K562 (cell line): ENCODE results near the gene TULP1. TPM values are rescaled to one million over a fixed set of nuclear protein-coding genes. Genes with fewer than 3 reads are reported as not detected.
A peak's percentile ranks its signal among the peaks of the same experiment; 100 is the strongest.

Experiments used
- ATAC-seq: fragments of 200-7000 bp; cut with Tn5 transposase; 3 replicates; pipeline ENCODE4 v1.9.1; 2020; ENCODE audit warnings: moderate library complexity
- Bru-seq: library from RNA; stranded (reverse); fragments of 400-500 nt; gene quantifications from one replicate; lab custom pipeline; 2021; lab: Mats Ljungman, UMichigan
- BruChase-seq, 2 experiments: library from RNA; stranded (reverse); fragments of 400-500 nt; gene quantifications; one replicate each; lab custom pipeline; 2021; lab: Mats Ljungman, UMichigan
- BruUV-seq: library from RNA; stranded (reverse); fragments of 400-500 nt; replicated peaks from 2 replicates; lab custom pipeline; 2021; lab: Mats Ljungman, UMichigan
- CTCF ChIA-PET: fragments of 300-600 bp; formaldehyde crosslinking; extraction: SDS; loops from one replicate; lab custom pipeline; 2021; ENCODE audit warnings: low intra/inter-chr PET ratio; lab: Yijun Ruan, JAX
- POLR2A ChIA-PET: fragments of 300-600, 350-650 bp; sonication (Branson Sonifier 250); formaldehyde crosslinking; extraction: SDS; loops from one replicate; lab custom pipeline; 2021; ENCODE audit warnings: antibody characterized with exemption, inconsistent platforms; lab: Yijun Ruan, JAX
- DNase-seq, 4 experiments: peaks; one replicate each; pipeline versions ENCODE4 v3.0.0 to v3.0.0-alpha.2; 2011 to 2018; ENCODE audit warnings: low spot score in 3 of 4, mixed read lengths in 3 of 4; ENCODE audit errors: extremely low read depth in 1 of 4
- FAIRE-seq: peaks from 2 replicates; lab custom pipeline; 2011; peaks lifted over from hg19 to GRCh38; lab: Jason Lieb, UNC
- H2AFZ ChIP-seq: 2 replicates; pipeline ENCODE4 v1.6.0; 2011; ENCODE audit warnings: low read depth, low read length, control low read depth, inconsistent platforms
- H3K27ac ChIP-seq: fragments of 200-600 bp; 3 replicates; pipeline ENCODE4 v1.8.0; 2011; ENCODE audit warnings: low read depth, mild to moderate bottlenecking, control low read depth, inconsistent platforms, low read length, moderate library complexity, mixed read lengths; ENCODE audit errors: extremely low read depth
- H3K27me3 ChIP-seq, 2 experiments: fragments of 300-600 bp in 1 of 2; 2 replicates in 1 of 2; 3 replicates in 1 of 2; pipeline versions ENCODE4 v1.6.0 to v1.8.0; 2011; ENCODE audit warnings: inconsistent platforms in 2 of 2, low read length in 2 of 2, mild to moderate bottlenecking in 1 of 2, mixed read lengths in 1 of 2, moderate library complexity in 1 of 2; ENCODE audit not compliant: control insufficient read depth in 2 of 2, insufficient read depth in 2 of 2
- H3K36me3 ChIP-seq: fragments of 300-600 bp; 3 replicates; pipeline ENCODE4 v1.8.0; 2011; ENCODE audit warnings: mild to moderate bottlenecking, low read length, inconsistent platforms; ENCODE audit not compliant: control insufficient read depth, insufficient read depth
- H3K4me1 ChIP-seq, 2 experiments: fragments of 200-600 bp in 1 of 2; replicated peaks in 1 of 2; 2 replicates in 1 of 2; 3 replicates in 1 of 2; pipeline versions ENCODE4 v1.5.1 to v1.8.0; 2011; ENCODE audit warnings: inconsistent platforms in 2 of 2, low read length in 2 of 2, mild to moderate bottlenecking in 1 of 2, mixed read lengths in 1 of 2, moderate library complexity in 1 of 2; ENCODE audit not compliant: control insufficient read depth in 2 of 2, insufficient read depth in 2 of 2
- H3K4me2 ChIP-seq: 2 replicates; pipeline ENCODE4 v1.6.1; 2011; ENCODE audit warnings: low read length, control low read depth, inconsistent platforms, mixed read lengths; ENCODE audit not compliant: insufficient read depth
- H3K4me3 ChIP-seq: fragments of 200-600 bp; sonication (generic), shearing (Covaris generic); 2 replicates; pipeline ENCODE4 v1.5.1; 2016; ENCODE audit warnings: control low read depth, inconsistent platforms
- H3K79me2 ChIP-seq: fragments of 200-600 bp; 3 replicates; pipeline ENCODE4 v1.8.0; 2011; ENCODE audit warnings: low read length, inconsistent platforms; ENCODE audit not compliant: control insufficient read depth, insufficient read depth
- H3K9ac ChIP-seq, 2 experiments: 2 replicates each; pipeline versions ENCODE4 v1.6.0 to v1.6.1; 2011; ENCODE audit warnings: low read depth in 2 of 2, low read length in 2 of 2, control low read depth in 1 of 2, inconsistent platforms in 1 of 2, mild to moderate bottlenecking in 1 of 2, mixed read lengths in 1 of 2; ENCODE audit not compliant: insufficient read depth in 1 of 2
- H3K9me1 ChIP-seq: one replicate; pipeline ENCODE4 v1.6.0; 2011; ENCODE audit warnings: inconsistent platforms, mild to moderate bottlenecking, low read length, moderate library complexity; ENCODE audit not compliant: control insufficient read depth, insufficient read depth
- H3K9me3 ChIP-seq: replicated peaks from 2 replicates; pipeline ENCODE4 v1.5.1; 2011; ENCODE audit warnings: low read depth, low read length, inconsistent platforms; ENCODE audit not compliant: control insufficient read depth, insufficient read depth
- H4K20me1 ChIP-seq: replicated peaks from 2 replicates; pipeline ENCODE4 v1.6.1; 2011; ENCODE audit warnings: low read length, inconsistent platforms, mixed read lengths; ENCODE audit not compliant: control insufficient read depth, insufficient read depth
- E2F5 ChIP-seq: sonication (generic); formaldehyde crosslinking; IDR thresholded peaks from 2 replicates; pipeline ENCODE4 v1.8.0; 2022; ENCODE audit warnings: mild to moderate bottlenecking, missing genetic modification reagents
- FOXJ2 ChIP-seq: fragments of 200-800 bp; sonication (Bioruptor generic); IDR thresholded peaks from 2 replicates; pipeline ENCODE4 v1.6.1; 2016; ENCODE audit warnings: missing genetic modification characterization, missing compliant biosample characterization
- FOXM1 ChIP-seq, 2 experiments: fragments of 450-650 bp in 1 of 2; sonication (generic) in 1 of 2; formaldehyde crosslinking in 1 of 2; IDR thresholded peaks; 2 replicates each; pipeline versions ENCODE4 v1.6.1 to v1.9.0; 2017 to 2022; ENCODE audit warnings: low read depth in 2 of 2, mild to moderate bottlenecking in 2 of 2, missing genetic modification reagents in 1 of 2, moderate library complexity in 1 of 2
- KAT2B ChIP-seq: IDR thresholded peaks from one replicate; pipeline ENCODE4 v1.6.1; 2012; ENCODE audit warnings: low read depth, mild to moderate bottlenecking, control low read depth, inconsistent platforms, low read length, moderate library complexity
- MTA1 ChIP-seq: fragments of 450-650 bp; IDR thresholded peaks from 2 replicates; pipeline ENCODE4 v1.6.1; 2017; ENCODE audit warnings: borderline replicate concordance
- NR4A1 ChIP-seq, 2 experiments: fragments of 250-450 bp in 1 of 2; fragments of 450-650 bp in 1 of 2; sonication (Bioruptor Pico) in 1 of 2; IDR thresholded peaks; 2 replicates each; pipeline versions ENCODE4 v1.4.0 to v1.6.1; 2016 to 2020; ENCODE audit warnings: mild to moderate bottlenecking in 2 of 2, missing compliant biosample characterization in 1 of 2, missing genetic modification characterization in 1 of 2, moderate library complexity in 1 of 2
- SIX5 ChIP-seq, 2 experiments: IDR thresholded peaks; 2 replicates each; pipeline ENCODE4 v1.6.1; 2011; ENCODE audit warnings: low read length in 2 of 2, borderline replicate concordance in 1 of 2, low read depth in 1 of 2, mild to moderate bottlenecking in 1 of 2, moderate library complexity in 1 of 2; ENCODE audit not compliant: insufficient read depth in 1 of 2
- SMARCB1 ChIP-seq: IDR thresholded peaks from 2 replicates; pipeline ENCODE4 v1.6.1; 2011; ENCODE audit warnings: improper control_type of control experiment, low read depth; ENCODE audit not compliant: insufficient read length
- SUPT5H ChIP-seq: fragments of 450-650 bp; IDR thresholded peaks from 2 replicates; pipeline ENCODE4 v1.6.1; 2016
- ZNF253 ChIP-seq: fragments of 250-450 bp; sonication (Bioruptor Pico); conservative IDR thresholded peaks from 2 replicates; pipeline ENCODE4 v1.6.1; 2021; ENCODE audit warnings: mild to moderate bottlenecking
- ZNF436 ChIP-seq: fragments of 250-450, 450-650 bp; sonication (Bioruptor Pico); formaldehyde crosslinking; IDR thresholded peaks from 2 replicates; pipeline ENCODE4 v1.7.0; 2020; ENCODE audit warnings: mild to moderate bottlenecking
- ZNF707 ChIP-seq: fragments of 250-450 bp; sonication (Bioruptor Pico); conservative IDR thresholded peaks from 2 replicates; pipeline ENCODE4 v1.8.0; 2022; ENCODE audit warnings: inconsistent platforms, mild to moderate bottlenecking, moderate library complexity
- ZNF764 ChIP-seq: fragments of 250-450 bp; sonication (Bioruptor Pico); IDR thresholded peaks from 2 replicates; pipeline ENCODE4 v1.4.0; 2020; ENCODE audit warnings: low read depth, mild to moderate bottlenecking, moderate library complexity
- WGBS: fragments of 100-300 bp; shearing (Covaris generic); methylation state at CpG from one replicate; pipeline ENCODE4 v1.1.6; 2016; ENCODE audit warnings: low coverage, mixed read lengths; ENCODE audit not compliant: insufficient coverage; ENCODE audit errors: missing lambda C conversion rate; 5-methylcytosine and 5-hydroxymethylcytosine counted together
- in situ Hi-C: fragments of 300-500 bp; cut with MboI; formaldehyde crosslinking; loops from 4 replicates; pipeline ENCODE4 v1.15.0; 2018; ENCODE audit warnings: inconsistent platforms, mixed read lengths
- intact Hi-C: fragments of 100-400 bp; cut with micrococcal nuclease; formaldehyde crosslinking; loops from 2 replicates; pipeline ENCODE4 v1.14.2; 2022
- long read RNA-seq, 3 experiments: library from polyadenylated mRNA in 2 of 3; library from RNA in 1 of 3; unstranded in 2 of 3; stranded (forward) in 1 of 3; transcript quantifications; one replicate each; pipeline ENCODE4 v2.0.0, GENCODE V29; 2019 to 2022
- polyA minus RNA-seq, 3 experiments: library from RNA; depleted of rRNA, polyadenylated mRNA; stranded (reverse); fragments of >200 nt; gene quantifications; 2 replicates each; pipeline ENCODE4 v1.2.3, GENCODE V29; 2011
- polyA plus RNA-seq, 8 experiments: library from polyadenylated mRNA; depleted of rRNA in 4 of 8; stranded (reverse) in 5 of 8; unstranded in 3 of 8; fragments of >200 nt; fragmentation: Nextera tagmentation in 2 of 8; fragmentation: Illumina TruSeq in 1 of 8; extraction: Ambion mirVana in 2 of 8; extraction: Trizol in 1 of 8; gene quantifications; 2 replicates each; pipeline versions ENCODE4 v1.2.1 to v1.2.3, GENCODE V29; 2011 to 2014; ENCODE audit warnings: inconsistent platforms in 1 of 8, missing spikeins in 1 of 8
- total RNA-seq, 7 experiments: library from RNA; depleted of rRNA in 6 of 7; stranded (reverse); fragments of >200 nt in 6 of 7; fragmentation: Illumina TruSeq in 2 of 7; extraction: Trizol in 2 of 7; gene quantifications; 2 replicates each; pipeline versions ENCODE4 v1.2.1 to v1.2.3, GENCODE V29; 2011 to 2021; ENCODE audit warnings: low replicate concordance in 1 of 7
- TF ChIP-seq, protein P1 (sequence below), 2 experiments: fragments of 450-650 bp; IDR thresholded peaks; 2 replicates each; pipeline ENCODE4 v1.6.1; 2016

TULP1 gene
- not detected in 2 replicates for total RNA-seq (2011; cell fraction: chromatin; rRNA removed; ENCODE audit: low replicate concordance)
- total RNA-seq (2011; cell fraction: nucleolus; rRNA removed): not detected in 2 replicates
- not detected in 2 replicates for total RNA-seq (2011; cell fraction: nucleoplasm; rRNA removed)
- 0.16 TPM in 1 of 2 replicates, not detected in the other for total RNA-seq (2014; rRNA removed)
- total RNA-seq (2014; rRNA removed; fragmentation: Illumina TruSeq; extraction: Trizol): not detected in 2 replicates
- not detected in 2 replicates for total RNA-seq (2015; rRNA removed; fragmentation: Illumina TruSeq; extraction: Trizol)
- total RNA-seq (2021): 0.09 TPM in 2 replicates
- 0.05 TPM in 1 of 2 replicates, not detected in the other for polyA plus RNA-seq (2011; rRNA removed)
- polyA plus RNA-seq (2011; cell fraction: cytosol; rRNA removed): 0.07 TPM in 1 of 2 replicates, not detected in the other
- 0.06 and 0.09 TPM in 2 replicates for polyA plus RNA-seq (2011; cell fraction: nucleus; rRNA removed)
- polyA plus RNA-seq (2012): 0.06 and 0.17 TPM in 2 replicates
- polyA plus RNA-seq (2014; fragmentation: Illumina TruSeq; extraction: Trizol): 0.10 TPM in 1 of 2 replicates, not detected in the other
- polyA plus RNA-seq (2014; fragmentation: Nextera tagmentation; extraction: Ambion mirVana): under 1 TPM in 1 of 2 experiments, not detected in 1; 0.06 TPM
- 0.17 TPM in 1 of 2 replicates, not detected in the other for polyA plus RNA-seq (2014; rRNA removed)
- not detected in 2 replicates for polyA minus RNA-seq (2011; rRNA and poly(A)+ RNA removed)
- polyA minus RNA-seq (2011; cell fraction: cytosol; rRNA and poly(A)+ RNA removed): not detected in 2 replicates
- 0.11 TPM in 1 of 2 replicates, not detected in the other for polyA minus RNA-seq (2011; cell fraction: nucleus; rRNA and poly(A)+ RNA removed)
- Bru-seq, nascent RNA: percentile 18 among the genes with signal in this experiment
- percentile 6 among the genes with signal in this experiment for BruChase-seq, experiment 1, labeled RNA remaining after a 2-hour chase
- not detected for BruChase-seq, experiment 2, labeled RNA remaining after a 6-hour chase
- long read RNA-seq, experiment 1, partial matches to known transcripts: 1 of 1 reads
- long read RNA-seq, experiment 1, other reads (novel, unspliced or antisense): 0 of 1 reads
- long read RNA-seq, experiment 2: 0 reads
- long read RNA-seq, experiment 3, partial matches to known transcripts: 2 of 2 reads
- long read RNA-seq, experiment 3, other reads (novel, unspliced or antisense): 0 of 2 reads

- ChIA-PET CTCF (no interaction called here), POLR2A (no interaction called here)
- Histone ChIP-seq H3K4me3 (no peak within 1 kb of the TSS), H3K9ac (peak within 1 kb of the TSS in 1 of 2 experiments; percentile 85; a peak in 2 of 4 replicates), H3K79me2 (no peaks in the 10 kb centered on the region), H3K9me1 (no peaks in the 10 kb centered on the region), H3K4me2 (no peak within 1 kb of the TSS), H3K36me3 (no peaks in the 10 kb centered on the region), H2AFZ (no peak within 1 kb of the TSS), H3K4me1 (peaks cover 0 to 5% of the 10 kb centered on the region in 2 experiments; a peak in 1 of 5 replicates), H3K27ac (no peak within 1 kb of the TSS), H4K20me1 (peaks cover 7% of the 10 kb centered on the region; the same call in 1 of the 2 replicates), H3K9me3 (no peaks in the 10 kb centered on the region), H3K27me3 (peaks cover 24 to 47% of the 10 kb centered on the region in 2 experiments)
- no TSS peak for BruUV-seq
- ATAC-seq (no peak; the same call in 1 of the 3 replicates), FAIRE-seq (peak; percentile 51), DNase-seq (no peak)
- intact Hi-C loops (no loop called here), in situ Hi-C loops (no loop called here)
- WGBS: 13% methylated on average over 10 of the region's 10 CpGs
- TF ChIP-seq MTA1 (no peak), ZNF764 (CRISPR knock-in tag) (no peak), SIX5 (IDR thresholded peaks at IDR 0.05; ENCODE audit: borderline replicate concordance in 1 of 2, insufficient read depth in 1 of 2, low read depth in 1 of 2, low read length in 2 of 2) (no peak), E2F5 (CRISPR knock-in tag) (no peak), SMARCB1 (no peak), ZNF436 (CRISPR knock-in tag) (no peak), ZNF253 (CRISPR knock-in tag) (no peak), NR4A1 (CRISPR knock-in tag; IDR thresholded peaks at IDR 0.05) (no peak), NR4A1 (tag; IDR thresholded peaks at IDR 0.05) (no peak), FOXM1 (IDR thresholded peaks at IDR 0.05; ENCODE audit: low read depth) (no peak), FOXM1 (CRISPR knock-in tag; IDR thresholded peaks at IDR 0.05; ENCODE audit: low read depth) (no peak), SUPT5H (no peak), KAT2B (no peak), ZNF707 (no peak), FOXJ2 (tag) (no peak)
- TF ChIP-seq, protein P1, sequence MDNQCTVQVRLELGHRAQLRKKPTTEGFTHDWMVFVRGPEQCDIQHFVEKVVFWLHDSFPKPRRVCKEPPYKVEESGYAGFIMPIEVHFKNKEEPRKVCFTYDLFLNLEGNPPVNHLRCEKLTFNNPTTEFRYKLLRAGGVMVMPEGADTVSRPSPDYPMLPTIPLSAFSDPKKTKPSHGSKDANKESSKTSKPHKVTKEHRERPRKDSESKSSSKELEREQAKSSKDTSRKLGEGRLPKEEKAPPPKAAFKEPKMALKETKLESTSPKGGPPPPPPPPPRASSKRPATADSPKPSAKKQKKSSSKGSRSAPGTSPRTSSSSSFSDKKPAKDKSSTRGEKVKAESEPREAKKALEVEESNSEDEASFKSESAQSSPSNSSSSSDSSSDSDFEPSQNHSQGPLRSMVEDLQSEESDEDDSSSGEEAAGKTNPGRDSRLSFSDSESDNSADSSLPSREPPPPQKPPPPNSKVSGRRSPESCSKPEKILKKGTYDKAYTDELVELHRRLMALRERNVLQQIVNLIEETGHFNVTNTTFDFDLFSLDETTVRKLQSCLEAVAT (IDR thresholded peaks at IDR 0.05): no peak
Measured at GRCh38 chr6:35512740-35513139, at the start of gene TULP1. Gene TULP1, minus strand, starts transcription at chr6:35512896. Its CDS starts 38 bp downstream, at chr6:35512858.
